GM12878 (cell line): ENCODE measurements around the gene SHPK. TPM values are rescaled to one million over a fixed set of nuclear protein-coding genes. Genes with fewer than 3 reads are reported as not detected.

Experiments
- ATAC-seq: fragments of 200-7000 bp; cut with Tn5 transposase; 3 replicates; pipeline ENCODE4 v1.9.1; 2020; ENCODE audit warnings: mild to moderate bottlenecking, moderate library complexity
- BruUV-seq: library from RNA; stranded (reverse); fragments of 400-500 nt; replicated peaks from 2 replicates; lab custom pipeline; 2021; lab: Mats Ljungman, UMichigan
- CTCF ChIA-PET: fragments of 300-600 bp; sonication (Branson Sonifier 250); formaldehyde crosslinking; extraction: SDS; loops from one replicate; lab custom pipeline; 2021; ENCODE audit warnings: inconsistent platforms; lab: Yijun Ruan, JAX
- POLR2A ChIA-PET: fragments of 350-600 bp; formaldehyde crosslinking; extraction: SDS; loops from one replicate; lab custom pipeline; 2021; ENCODE audit warnings: inconsistent platforms; lab: Charles Lee
- RAD21 ChIA-PET: fragments of 300-600 bp; sonication (Branson Sonifier 250); formaldehyde crosslinking; loops from one replicate; lab custom pipeline; 2023; ENCODE audit warnings: antibody characterized with exemption; ENCODE audit not compliant: unreplicated experiment; lab: Charles Lee
- SMC1A ChIA-PET: fragments of 300-600 bp; sonication (Branson Sonifier 250); formaldehyde crosslinking; loops from one replicate; lab custom pipeline; 2023; ENCODE audit not compliant: unreplicated experiment, uncharacterized antibody; lab: Charles Lee
- DNase-seq: peaks from one replicate; pipeline ENCODE4 v3.0.0-alpha.2; 2011; ENCODE audit warnings: low read depth, low spot score
- FAIRE-seq: peaks from 3 replicates; lab custom pipeline; 2011; peaks lifted over from hg19 to GRCh38; lab: Jason Lieb, UNC
- H2AFZ ChIP-seq: 2 replicates; pipeline ENCODE4 v1.6.0; 2011; ENCODE audit warnings: low read depth, low read length, control low read depth; ENCODE audit not compliant: control insufficient read depth
- H3K27ac ChIP-seq: 2 replicates; pipeline ENCODE4 v1.5.1; 2011; ENCODE audit warnings: control low read depth; ENCODE audit not compliant: control insufficient read depth, insufficient read depth
- H3K27me3 ChIP-seq, 2 experiments: replicated peaks in 1 of 2; 2 replicates each; pipeline versions ENCODE4 v1.6.0 to v1.6.1; 2011; ENCODE audit warnings: low read length in 1 of 2; ENCODE audit not compliant: control insufficient read depth in 2 of 2, insufficient read depth in 2 of 2
- H3K36me3 ChIP-seq, 2 experiments: 2 replicates each; pipeline ENCODE4 v1.5.1; 2011; ENCODE audit warnings: low read length in 1 of 2; ENCODE audit not compliant: control insufficient read depth in 2 of 2, insufficient read depth in 2 of 2
- H3K4me1 ChIP-seq: 2 replicates; pipeline ENCODE4 v1.6.1; 2011; ENCODE audit warnings: mild to moderate bottlenecking, low read length, moderate library complexity, mixed read lengths; ENCODE audit not compliant: control insufficient read depth, insufficient read depth
- H3K4me2 ChIP-seq: 2 replicates; pipeline ENCODE4 v1.6.0; 2011; ENCODE audit warnings: control low read depth; ENCODE audit not compliant: control insufficient read depth, insufficient read depth
- H3K4me3 ChIP-seq: fragments of 200-600 bp; sonication (generic); 2 replicates; pipeline ENCODE4 v1.5.1; 2016
- H3K79me2 ChIP-seq: 2 replicates; pipeline ENCODE4 v1.6.0; 2011; ENCODE audit warnings: low read length; ENCODE audit not compliant: control insufficient read depth, insufficient read depth
- H3K9ac ChIP-seq: 2 replicates; pipeline ENCODE4 v1.8.0; 2011; ENCODE audit warnings: low read length, control low read depth, mixed read lengths; ENCODE audit not compliant: control insufficient read depth, insufficient read depth
- H3K9me3 ChIP-seq: replicated peaks from 3 replicates; pipeline ENCODE4 v1.5.1; 2011; ENCODE audit warnings: mild to moderate bottlenecking, low read length; ENCODE audit not compliant: control insufficient read depth, insufficient read depth
- H4K20me1 ChIP-seq: 2 replicates; pipeline ENCODE4 v1.6.0; 2011; ENCODE audit not compliant: control insufficient read depth, insufficient read depth
- BHLHE40 ChIP-seq, 2 experiments: fragments of 450-650 bp in 1 of 2; IDR thresholded peaks; 2 replicates each; pipeline ENCODE4 v1.6.1; 2011 to 2017; ENCODE audit warnings: low read depth in 2 of 2, borderline replicate concordance in 1 of 2, improper control_type of control experiment in 1 of 2, low read length in 1 of 2, mild to moderate bottlenecking in 1 of 2
- ESRRA ChIP-seq: IDR thresholded peaks from 2 replicates; pipeline ENCODE4 v1.6.1; 2012; ENCODE audit warnings: mild to moderate bottlenecking, low read length, improper control_type of control experiment
- EZH2 ChIP-seq: IDR thresholded peaks from 2 replicates; pipeline ENCODE4 v1.6.1; 2012; ENCODE audit warnings: low read depth, mild to moderate bottlenecking, control low read depth, inconsistent platforms, low read length, borderline replicate concordance; ENCODE audit not compliant: control insufficient read depth
- IKZF1 ChIP-seq: fragments of 450-650 bp; conservative IDR thresholded peaks from 2 replicates; pipeline ENCODE4 v1.6.1; 2017; ENCODE audit warnings: antibody characterized with exemption, mild to moderate bottlenecking
- IRF4 ChIP-seq: IDR thresholded peaks from 2 replicates; pipeline ENCODE4 v1.6.1; 2011; ENCODE audit warnings: low read depth, low read length
- MEF2B ChIP-seq: fragments of 450-650 bp; IDR thresholded peaks from 2 replicates; pipeline ENCODE4 v1.6.1; 2018; ENCODE audit warnings: mild to moderate bottlenecking, moderate library complexity; ENCODE audit not compliant: partially characterized antibody, poor library complexity, severe bottlenecking
- MTA2 ChIP-seq: fragments of 450-650 bp; IDR thresholded peaks from 2 replicates; pipeline ENCODE4 v1.6.1; 2016; ENCODE audit warnings: low read depth, mild to moderate bottlenecking, moderate library complexity
- RAD21 ChIP-seq: IDR thresholded peaks from 2 replicates; pipeline ENCODE4 v1.6.1; 2011; ENCODE audit warnings: mild to moderate bottlenecking, low read depth, low read length, moderate library complexity; ENCODE audit not compliant: insufficient read depth
- TARDBP ChIP-seq: IDR thresholded peaks from 2 replicates; pipeline ENCODE4 v1.6.1; 2016; ENCODE audit warnings: borderline replicate concordance
- TCF3 ChIP-seq: IDR thresholded peaks from 2 replicates; pipeline ENCODE4 v1.6.1; 2012; ENCODE audit warnings: low read depth, mild to moderate bottlenecking, low read length, borderline replicate concordance; ENCODE audit not compliant: insufficient read depth
- ZBED1 ChIP-seq: IDR thresholded peaks from 2 replicates; pipeline ENCODE4 v1.6.1; 2016; ENCODE audit warnings: borderline replicate concordance
- ZNF592 ChIP-seq: fragments of 450-650 bp; IDR thresholded peaks from 2 replicates; pipeline ENCODE4 v1.6.1; 2017; ENCODE audit warnings: mild to moderate bottlenecking, moderate library complexity
- WGBS: methylation state at CpG from one replicate; pipeline ENCODE4 v1.1.6; 2016; ENCODE audit warnings: low lambda C conversion rate; ENCODE audit not compliant: insufficient replicate concordance, insufficient coverage; ENCODE audit errors: missing lambda C conversion rate; 5-methylcytosine and 5-hydroxymethylcytosine counted together
- in situ Hi-C: fragments of 300-500 bp; cut with MboI; formaldehyde crosslinking; loops from 9 replicates; pipeline ENCODE4 v1.14.3; 2018; ENCODE audit warnings: mixed read lengths
- intact Hi-C: fragments of 100-400 bp; cut with micrococcal nuclease; formaldehyde crosslinking; loops from one replicate; pipeline ENCODE4 v1.14.2; 2022; ENCODE audit not compliant: unreplicated experiment
- polyA plus RNA-seq, 11 experiments: library from polyadenylated mRNA; depleted of rRNA in 4 of 11; unstranded in 6 of 11; stranded (reverse) in 5 of 11; fragments of >200 nt; fragmentation: Nextera tagmentation in 4 of 11; fragmentation: Illumina TruSeq in 1 of 11; extraction: Ambion mirVana in 4 of 11; extraction: Trizol in 1 of 11; gene quantifications; 1 replicate in 1 of 11; 2 replicates in 10 of 11; pipeline versions ENCODE4 v1.2.1 to v1.2.3, GENCODE V29; 2011 to 2016; ENCODE audit warnings: inconsistent platforms in 2 of 11, missing spikeins in 2 of 11, low read depth in 1 of 11
- total RNA-seq, 4 experiments: library from RNA; depleted of rRNA in 3 of 4; stranded (reverse); fragments of >200 nt in 3 of 4; fragmentation: Illumina TruSeq in 1 of 4; extraction: Trizol in 1 of 4; gene quantifications; 2 replicates each; pipeline versions ENCODE4 v1.2.1 to v1.2.3, GENCODE V29; 2013 to 2021

Gene SHPK
- total and polyA plus RNA-seq, 10 of the 15 experiments (the other 5 are each of a cell fraction or from before 2014, with no cell fraction given) = 1.7 to 16.6 (median 12.9) TPM

- Histone ChIP-seq H3K36me3 (peaks cover 18 to 19% of the 10 kb centered on the region in 2 experiments; a peak in 3 of 4 replicates), H3K27me3 (no peaks in the 10 kb centered on the region), H3K9ac (no peak overlapping the region), H3K4me3 (no peak overlapping the region), H3K79me2 (no peaks in the 10 kb centered on the region), H2AFZ (no peak overlapping the region), H3K27ac (no peak overlapping the region), H3K4me1 (no peaks in the 10 kb centered on the region), H3K9me3 (no peaks in the 10 kb centered on the region), H4K20me1 (no peaks in the 10 kb centered on the region), H3K4me2 (no peak overlapping the region)
- FAIRE-seq (no peak), ATAC-seq (no peak), DNase-seq (no peak)
- CTCF ChIA-PET = interaction anchor here (0.8 to 2.4 kb wide), 2 partner anchors 21 to 114 kb away, joined by 3 to 9 read pairs; no protein-coding TSS in a partner anchor
- 98% methylated on average over 16 of the region's 16 CpGs for WGBS
- SMC1A ChIA-PET = no interaction called here
- BruUV-seq = no TSS peak
- TF ChIP-seq IKZF1 (no peak), BHLHE40 (IDR thresholded peaks at IDR 0.05; ENCODE audit: borderline replicate concordance in 1 of 2, low read depth in 2 of 2, low read length in 1 of 2) (no peak), MTA2 (no peak), ESRRA (no peak), TARDBP (no peak), TCF3 (no peak), MEF2B (no peak), EZH2 (no peak), IRF4 (no peak), ZNF592 (no peak), ZBED1 (no peak), RAD21 (no peak)
- POLR2A ChIA-PET = no interaction called here
- in situ Hi-C loops = no loop called here
- intact Hi-C loops = no loop called here
- RAD21 ChIA-PET = no interaction called here
Measured at GRCh38 chr17:3622977-3623594, 13.0 kb downstream of the SHPK start.
